ENCODE results near the gene DPYSL5. TPM values are rescaled to one million over a fixed set of nuclear protein-coding genes. Genes with fewer than 3 reads are reported as not detected.

The DPYSL5 gene
- total and polyA plus RNA-seq, 9 of the 15 experiments (the other 6 are each of a cell fraction or from before 2014, with no cell fraction given), result 0.06 TPM; not detected in 8

DNA sequence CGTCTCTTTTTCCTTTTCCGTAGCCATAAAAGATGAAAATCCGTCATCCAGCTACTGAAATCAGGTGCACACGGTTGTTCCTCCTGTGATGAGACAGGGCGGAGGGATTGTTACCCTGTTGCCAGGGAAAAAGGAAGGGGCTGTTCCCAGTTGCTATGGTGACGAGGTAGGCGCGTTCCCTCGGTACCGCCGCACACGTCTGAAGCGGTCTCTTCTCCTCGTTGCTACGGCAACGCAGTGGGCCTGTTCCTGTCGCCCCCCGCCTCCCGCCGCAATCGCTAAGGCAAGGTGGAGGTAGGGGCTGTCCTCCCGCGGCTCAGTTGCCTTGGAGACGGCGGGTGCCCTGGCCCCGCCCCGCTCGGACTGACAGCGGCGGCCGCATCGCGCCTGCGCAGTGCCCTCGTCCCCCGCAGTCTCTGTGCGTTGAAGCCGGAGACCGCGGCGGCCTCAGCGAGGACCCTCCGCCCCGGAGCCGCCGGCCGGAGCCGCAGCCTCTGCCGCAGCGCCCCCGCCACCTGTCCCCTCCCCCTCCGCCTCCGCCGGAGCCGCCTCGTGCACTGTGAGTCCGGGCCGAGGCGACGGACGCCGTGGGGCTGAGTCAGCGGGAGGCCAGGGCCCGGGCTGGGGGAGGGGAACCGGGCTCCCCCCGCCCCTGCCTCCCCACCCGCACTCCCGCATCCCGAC lies 122.5 kb downstream of the DPYSL5 start, which contains the start of gene MAPRE3 (continued):
- TF ChIP-seq, protein P1, sequence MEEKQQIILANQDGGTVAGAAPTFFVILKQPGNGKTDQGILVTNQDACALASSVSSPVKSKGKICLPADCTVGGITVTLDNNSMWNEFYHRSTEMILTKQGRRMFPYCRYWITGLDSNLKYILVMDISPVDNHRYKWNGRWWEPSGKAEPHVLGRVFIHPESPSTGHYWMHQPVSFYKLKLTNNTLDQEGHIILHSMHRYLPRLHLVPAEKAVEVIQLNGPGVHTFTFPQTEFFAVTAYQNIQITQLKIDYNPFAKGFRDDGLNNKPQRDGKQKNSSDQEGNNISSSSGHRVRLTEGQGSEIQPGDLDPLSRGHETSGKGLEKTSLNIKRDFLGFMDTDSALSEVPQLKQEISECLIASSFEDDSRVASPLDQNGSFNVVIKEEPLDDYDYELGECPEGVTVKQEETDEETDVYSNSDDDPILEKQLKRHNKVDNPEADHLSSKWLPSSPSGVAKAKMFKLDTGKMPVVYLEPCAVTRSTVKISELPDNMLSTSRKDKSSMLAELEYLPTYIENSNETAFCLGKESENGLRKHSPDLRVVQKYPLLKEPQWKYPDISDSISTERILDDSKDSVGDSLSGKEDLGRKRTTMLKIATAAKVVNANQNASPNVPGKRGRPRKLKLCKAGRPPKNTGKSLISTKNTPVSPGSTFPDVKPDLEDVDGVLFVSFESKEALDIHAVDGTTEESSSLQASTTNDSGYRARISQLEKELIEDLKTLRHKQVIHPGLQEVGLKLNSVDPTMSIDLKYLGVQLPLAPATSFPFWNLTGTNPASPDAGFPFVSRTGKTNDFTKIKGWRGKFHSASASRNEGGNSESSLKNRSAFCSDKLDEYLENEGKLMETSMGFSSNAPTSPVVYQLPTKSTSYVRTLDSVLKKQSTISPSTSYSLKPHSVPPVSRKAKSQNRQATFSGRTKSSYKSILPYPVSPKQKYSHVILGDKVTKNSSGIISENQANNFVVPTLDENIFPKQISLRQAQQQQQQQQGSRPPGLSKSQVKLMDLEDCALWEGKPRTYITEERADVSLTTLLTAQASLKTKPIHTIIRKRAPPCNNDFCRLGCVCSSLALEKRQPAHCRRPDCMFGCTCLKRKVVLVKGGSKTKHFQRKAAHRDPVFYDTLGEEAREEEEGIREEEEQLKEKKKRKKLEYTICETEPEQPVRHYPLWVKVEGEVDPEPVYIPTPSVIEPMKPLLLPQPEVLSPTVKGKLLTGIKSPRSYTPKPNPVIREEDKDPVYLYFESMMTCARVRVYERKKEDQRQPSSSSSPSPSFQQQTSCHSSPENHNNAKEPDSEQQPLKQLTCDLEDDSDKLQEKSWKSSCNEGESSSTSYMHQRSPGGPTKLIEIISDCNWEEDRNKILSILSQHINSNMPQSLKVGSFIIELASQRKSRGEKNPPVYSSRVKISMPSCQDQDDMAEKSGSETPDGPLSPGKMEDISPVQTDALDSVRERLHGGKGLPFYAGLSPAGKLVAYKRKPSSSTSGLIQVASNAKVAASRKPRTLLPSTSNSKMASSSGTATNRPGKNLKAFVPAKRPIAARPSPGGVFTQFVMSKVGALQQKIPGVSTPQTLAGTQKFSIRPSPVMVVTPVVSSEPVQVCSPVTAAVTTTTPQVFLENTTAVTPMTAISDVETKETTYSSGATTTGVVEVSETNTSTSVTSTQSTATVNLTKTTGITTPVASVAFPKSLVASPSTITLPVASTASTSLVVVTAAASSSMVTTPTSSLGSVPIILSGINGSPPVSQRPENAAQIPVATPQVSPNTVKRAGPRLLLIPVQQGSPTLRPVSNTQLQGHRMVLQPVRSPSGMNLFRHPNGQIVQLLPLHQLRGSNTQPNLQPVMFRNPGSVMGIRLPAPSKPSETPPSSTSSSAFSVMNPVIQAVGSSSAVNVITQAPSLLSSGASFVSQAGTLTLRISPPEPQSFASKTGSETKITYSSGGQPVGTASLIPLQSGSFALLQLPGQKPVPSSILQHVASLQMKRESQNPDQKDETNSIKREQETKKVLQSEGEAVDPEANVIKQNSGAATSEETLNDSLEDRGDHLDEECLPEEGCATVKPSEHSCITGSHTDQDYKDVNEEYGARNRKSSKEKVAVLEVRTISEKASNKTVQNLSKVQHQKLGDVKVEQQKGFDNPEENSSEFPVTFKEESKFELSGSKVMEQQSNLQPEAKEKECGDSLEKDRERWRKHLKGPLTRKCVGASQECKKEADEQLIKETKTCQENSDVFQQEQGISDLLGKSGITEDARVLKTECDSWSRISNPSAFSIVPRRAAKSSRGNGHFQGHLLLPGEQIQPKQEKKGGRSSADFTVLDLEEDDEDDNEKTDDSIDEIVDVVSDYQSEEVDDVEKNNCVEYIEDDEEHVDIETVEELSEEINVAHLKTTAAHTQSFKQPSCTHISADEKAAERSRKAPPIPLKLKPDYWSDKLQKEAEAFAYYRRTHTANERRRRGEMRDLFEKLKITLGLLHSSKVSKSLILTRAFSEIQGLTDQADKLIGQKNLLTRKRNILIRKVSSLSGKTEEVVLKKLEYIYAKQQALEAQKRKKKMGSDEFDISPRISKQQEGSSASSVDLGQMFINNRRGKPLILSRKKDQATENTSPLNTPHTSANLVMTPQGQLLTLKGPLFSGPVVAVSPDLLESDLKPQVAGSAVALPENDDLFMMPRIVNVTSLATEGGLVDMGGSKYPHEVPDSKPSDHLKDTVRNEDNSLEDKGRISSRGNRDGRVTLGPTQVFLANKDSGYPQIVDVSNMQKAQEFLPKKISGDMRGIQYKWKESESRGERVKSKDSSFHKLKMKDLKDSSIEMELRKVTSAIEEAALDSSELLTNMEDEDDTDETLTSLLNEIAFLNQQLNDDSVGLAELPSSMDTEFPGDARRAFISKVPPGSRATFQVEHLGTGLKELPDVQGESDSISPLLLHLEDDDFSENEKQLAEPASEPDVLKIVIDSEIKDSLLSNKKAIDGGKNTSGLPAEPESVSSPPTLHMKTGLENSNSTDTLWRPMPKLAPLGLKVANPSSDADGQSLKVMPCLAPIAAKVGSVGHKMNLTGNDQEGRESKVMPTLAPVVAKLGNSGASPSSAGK (IDR thresholded peaks at IDR 0.05), result peak; percentile 44; the same call in 1 of the 2 replicates
- TF ChIP-seq, protein P2, sequence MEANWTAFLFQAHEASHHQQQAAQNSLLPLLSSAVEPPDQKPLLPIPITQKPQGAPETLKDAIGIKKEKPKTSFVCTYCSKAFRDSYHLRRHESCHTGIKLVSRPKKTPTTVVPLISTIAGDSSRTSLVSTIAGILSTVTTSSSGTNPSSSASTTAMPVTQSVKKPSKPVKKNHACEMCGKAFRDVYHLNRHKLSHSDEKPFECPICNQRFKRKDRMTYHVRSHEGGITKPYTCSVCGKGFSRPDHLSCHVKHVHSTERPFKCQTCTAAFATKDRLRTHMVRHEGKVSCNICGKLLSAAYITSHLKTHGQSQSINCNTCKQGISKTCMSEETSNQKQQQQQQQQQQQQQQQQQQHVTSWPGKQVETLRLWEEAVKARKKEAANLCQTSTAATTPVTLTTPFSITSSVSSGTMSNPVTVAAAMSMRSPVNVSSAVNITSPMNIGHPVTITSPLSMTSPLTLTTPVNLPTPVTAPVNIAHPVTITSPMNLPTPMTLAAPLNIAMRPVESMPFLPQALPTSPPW (CRISPR knock-in tag; IDR thresholded peaks at IDR 0.05), result peak; percentile 92
- TF ChIP-seq CREB1 (IDR thresholded peaks at IDR 0.05) (peak; percentile 38; the same call in 1 of the 2 replicates), CREB1 (CRISPR knock-in tag; IDR thresholded peaks at IDR 0.05) (no peak), DPF2 (IDR thresholded peaks at IDR 0.05) (no peak), RFX1 (IDR thresholded peaks at IDR 0.05) (peak; percentile 99), SIN3A (IDR thresholded peaks at IDR 0.05; ENCODE audit: borderline replicate concordance in 2 of 2, control insufficient read depth in 1 of 2, low read depth in 2 of 2, low read length in 2 of 2) (peak; percentile 34 to 42; a peak in 1 of 4 replicates), FIP1L1 (IDR thresholded peaks at IDR 0.05; ENCODE audit: low read depth, low read length, poor library complexity, severe bottlenecking) (peak; percentile 44), MEIS2 (IDR thresholded peaks at IDR 0.05; ENCODE audit: partially characterized antibody) (peak; percentile 61)
- TF ChIP-seq, protein P3, sequence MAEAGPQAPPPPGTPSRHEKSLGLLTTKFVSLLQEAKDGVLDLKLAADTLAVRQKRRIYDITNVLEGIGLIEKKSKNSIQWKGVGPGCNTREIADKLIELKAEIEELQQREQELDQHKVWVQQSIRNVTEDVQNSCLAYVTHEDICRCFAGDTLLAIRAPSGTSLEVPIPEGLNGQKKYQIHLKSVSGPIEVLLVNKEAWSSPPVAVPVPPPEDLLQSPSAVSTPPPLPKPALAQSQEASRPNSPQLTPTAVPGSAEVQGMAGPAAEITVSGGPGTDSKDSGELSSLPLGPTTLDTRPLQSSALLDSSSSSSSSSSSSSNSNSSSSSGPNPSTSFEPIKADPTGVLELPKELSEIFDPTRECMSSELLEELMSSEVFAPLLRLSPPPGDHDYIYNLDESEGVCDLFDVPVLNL (CRISPR knock-in tag; IDR thresholded peaks at IDR 0.05; ENCODE audit: low read depth), result no peak

All from K562 (cell line).